HTR-8/SVneo (cell line): Measurements from ENCODE around the gene DEFB123.
"Not testable (repeated sequence)": the region's sequence is repeated elsewhere in the genome, so short reads cannot be mapped to it uniquely, and the experiment has no call there.

Experiments used
- DNase-seq: peaks from one replicate; pipeline ENCODE4 v3.0.0; 2011; ENCODE audit warnings: low spot score, mixed read lengths; ENCODE audit not compliant: insufficient read length
- FAIRE-seq: peaks from 2 replicates; lab custom pipeline; 2011; peaks lifted over from hg19 to GRCh38; lab: Jason Lieb, UNC

DEFB123 gene

DNA sequence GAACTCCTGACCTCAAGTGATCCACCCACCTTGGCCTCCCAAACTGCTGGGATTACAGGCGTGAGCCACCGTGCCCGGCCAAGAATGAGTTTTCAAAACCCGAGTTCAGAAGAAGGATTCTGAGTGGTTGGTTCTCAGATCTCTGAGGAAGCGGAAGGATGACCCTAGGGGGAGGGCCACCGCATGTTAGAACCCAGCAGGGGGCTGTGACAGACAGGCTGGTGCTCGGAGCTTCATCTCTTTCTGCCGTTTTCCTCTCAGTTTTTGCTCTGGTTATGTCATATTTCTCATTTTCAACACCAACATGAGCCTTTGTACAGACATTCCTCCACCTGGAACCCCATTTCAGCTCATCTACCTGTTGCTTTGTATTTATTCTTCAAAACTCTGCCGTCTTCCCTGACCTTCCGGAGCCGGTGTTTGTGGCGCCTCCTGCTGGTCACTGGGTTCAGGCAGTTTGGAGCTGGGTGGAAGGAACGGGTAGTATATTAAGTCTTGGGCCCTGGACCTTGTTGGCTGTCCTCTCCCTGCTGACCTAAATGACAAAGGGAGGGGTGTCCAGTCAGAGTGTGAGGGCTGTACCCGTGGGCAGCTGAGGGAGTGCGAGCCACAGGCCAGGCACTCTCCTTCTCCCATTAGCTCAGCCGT is at the start of gene DEFB123:
Gene DEFB123, plus strand, starts transcription at position 621 of the 648 bp plus-strand sequence. CDS start 67 bp downstream, outside the sequence.
- no peak for DNase-seq
- peak; percentile 26 for FAIRE-seq

- DNase-seq (no peak), FAIRE-seq (no peak)
Measured at GRCh38 chr20:31392836-31393235, 47.6 kb upstream of the DEFB123 start.

DNA sequence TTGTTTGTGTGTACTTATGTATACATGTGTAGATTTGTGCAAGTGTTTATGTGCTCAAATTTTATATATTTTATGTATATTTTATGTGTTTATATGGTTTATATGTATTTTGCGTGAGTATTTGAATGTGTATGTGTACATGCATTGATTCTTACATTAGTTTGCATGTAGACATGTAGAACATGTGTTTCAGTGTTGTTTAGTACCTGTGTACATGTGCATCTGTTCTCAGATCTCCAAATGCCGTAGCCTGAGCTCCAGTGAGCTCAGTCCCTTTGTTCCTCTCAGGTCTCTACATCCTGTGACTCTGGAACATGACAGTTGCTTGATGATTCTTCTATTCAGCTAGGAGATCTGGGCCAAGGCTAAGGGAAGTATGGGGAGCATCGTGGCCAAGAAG is 45.5 kb upstream of the DEFB123 start:
- FAIRE-seq: no peak

GRCh38 chr20:31403886-31404285 is 36.5 kb upstream of the DEFB123 start:
- DNase-seq (no peak), FAIRE-seq (no peak)

More for the DNA sequence above, 45.5 kb upstream of the DEFB123 start:
- DNase-seq: no peak

DNA sequence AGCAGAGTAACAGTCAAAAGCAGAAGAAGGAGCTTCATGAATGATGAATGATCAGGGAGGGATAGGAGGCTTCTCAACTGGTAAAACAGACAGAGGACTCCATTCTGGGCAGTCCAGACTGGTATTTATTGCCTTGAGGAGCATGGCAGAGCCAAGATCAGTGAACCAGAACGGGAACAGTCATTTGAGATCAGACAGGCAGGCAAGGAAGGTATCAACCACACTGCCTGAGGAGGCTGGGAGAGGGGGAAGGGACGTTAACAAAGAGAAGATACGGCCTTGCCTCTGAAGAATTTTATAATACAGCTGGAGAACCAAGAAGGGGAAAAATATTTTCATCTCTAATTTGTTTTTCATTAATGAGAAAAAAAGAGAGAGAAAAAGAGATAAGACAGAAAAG is 34.3 kb upstream of the DEFB123 start, which contains the start of gene DEFB121:
Gene DEFB121, minus strand, starts transcription at position 101 of the 400 bp plus-strand sequence. Its CDS starts 63 bp downstream, at position 38.
- no peak for DNase-seq
- FAIRE-seq: no peak

- DNase-seq: no peak
- FAIRE-seq: no peak
Measured at GRCh38 chr20:31410011-31410410, 30.4 kb upstream of the DEFB123 start.

DNA sequence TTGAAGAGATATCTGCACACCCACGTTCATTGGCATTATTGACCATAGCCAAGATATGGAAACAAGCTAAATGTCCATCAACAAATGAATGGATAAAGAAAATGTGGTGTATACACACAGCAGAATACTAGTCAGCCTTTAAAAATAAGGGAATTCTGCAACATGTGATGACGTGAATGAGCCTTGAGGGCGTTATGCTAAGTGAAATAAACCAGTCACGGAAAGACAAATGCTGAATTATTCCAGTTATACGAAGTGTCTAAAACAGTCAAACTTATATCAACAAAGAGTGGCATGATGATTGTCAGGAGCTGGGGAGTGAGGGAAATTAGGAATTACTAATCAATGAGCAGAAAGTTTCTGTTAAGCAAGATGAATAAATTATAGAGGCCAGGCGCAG is 26.1 kb upstream of the DEFB123 start:
- DNase-seq (no peak), FAIRE-seq (no peak)

GRCh38 chr20:31415653-31416052 is 24.8 kb upstream of the DEFB123 start:
- DNase-seq: no peak
- no peak for FAIRE-seq

DNA sequence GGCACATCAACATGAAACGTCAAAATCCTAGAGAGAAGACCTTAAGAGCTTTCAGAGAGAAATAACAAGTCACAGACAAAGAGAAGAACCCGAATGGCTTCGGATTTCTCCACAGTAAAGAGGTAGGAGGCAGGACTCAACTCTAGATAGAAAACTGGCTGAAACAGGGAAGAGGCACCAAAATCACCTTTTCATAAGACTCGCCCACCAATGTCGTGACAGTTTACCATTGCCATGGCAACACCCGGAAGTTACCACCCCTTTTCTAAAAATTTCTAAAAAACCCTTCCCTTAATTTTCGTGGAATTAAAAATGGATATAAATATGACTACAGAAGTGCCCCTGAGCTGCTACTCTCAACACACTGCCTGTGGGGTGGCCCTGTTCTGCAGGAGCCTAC is 22.1 kb upstream of the DEFB123 start:
- no peak for DNase-seq

DNA sequence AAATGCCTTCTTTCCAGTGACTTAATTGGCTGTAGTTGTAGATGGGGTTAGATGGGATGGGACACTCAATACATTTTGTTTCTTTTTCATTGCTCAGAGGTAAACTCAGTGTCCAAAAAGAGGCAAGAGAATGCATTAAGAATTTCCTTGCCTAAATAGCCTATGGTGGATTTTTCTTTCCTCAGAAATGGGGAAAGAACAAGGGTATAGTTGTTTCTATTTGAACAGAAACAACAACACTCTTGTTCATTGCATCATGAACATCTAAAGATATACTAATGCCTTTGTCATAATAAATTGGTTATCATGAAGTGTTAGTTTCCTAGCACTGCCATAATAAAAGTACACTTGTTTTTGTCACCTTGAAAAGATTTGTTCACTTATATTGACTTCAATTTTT is 14.6 kb upstream of the DEFB123 start:
- FAIRE-seq (no peak), DNase-seq (no peak)

More for the DNA sequence above, 22.1 kb upstream of the DEFB123 start:
- no peak for FAIRE-seq

- not testable (repeated sequence) for DNase-seq, FAIRE-seq
Measured at GRCh38 chr20:31426891-31427551, 13.4 kb upstream of the DEFB123 start.

GRCh38 chr20:31427576-31427975 is 12.9 kb upstream of the DEFB123 start:
- DNase-seq, FAIRE-seq: not testable (repeated sequence)

- no peak for DNase-seq
- FAIRE-seq: no peak
Measured at GRCh38 chr20:31430568-31431115, 9.8 kb upstream of the DEFB123 start.

- FAIRE-seq (no peak), DNase-seq (no peak)
Measured at GRCh38 chr20:31446084-31446819, 5.8 kb downstream of the DEFB123 start.

DNA sequence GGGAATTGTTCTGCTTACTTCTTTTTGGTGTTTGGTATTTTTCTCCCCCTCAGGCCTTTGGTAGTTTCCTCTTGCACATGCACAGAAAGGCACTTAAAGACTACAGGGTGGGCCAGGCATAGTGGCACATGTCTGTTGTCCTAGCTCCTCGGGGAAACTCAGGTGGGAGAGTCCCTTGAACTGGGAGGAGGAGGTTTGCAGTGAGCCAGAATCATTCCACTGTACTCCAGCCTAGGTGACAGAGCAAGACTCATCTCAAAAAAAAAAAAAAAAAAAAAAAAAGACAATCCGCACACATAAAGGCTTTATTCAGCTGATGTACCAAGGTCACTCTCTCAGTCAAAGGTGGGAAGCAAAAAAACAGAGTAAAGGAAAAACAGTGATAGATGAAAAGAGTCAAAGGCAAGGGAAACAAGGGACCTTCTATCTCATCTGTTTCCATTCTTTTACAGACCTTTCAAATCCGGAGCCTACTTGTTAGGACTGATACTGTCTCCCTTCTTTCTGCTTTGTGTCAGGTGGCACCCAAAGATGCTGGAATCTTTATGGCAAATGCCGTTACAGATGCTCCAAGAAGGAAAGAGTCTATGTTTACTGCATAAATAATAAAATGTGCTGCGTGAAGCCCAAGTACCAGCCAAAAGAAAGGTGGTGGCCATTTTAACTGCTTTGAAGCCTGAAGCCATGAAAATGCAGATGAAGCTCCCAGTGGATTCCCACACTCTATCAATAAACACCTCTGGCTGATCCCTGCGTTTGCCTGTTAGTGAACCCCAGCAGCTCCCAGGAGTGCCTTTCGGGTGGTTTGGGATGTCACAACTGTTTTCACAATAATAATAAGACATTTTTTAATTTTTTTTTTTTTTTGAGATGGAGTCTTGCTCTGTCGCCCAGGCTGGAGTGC is 9.3 kb downstream of the DEFB123 start:
- no peak for FAIRE-seq
- DNase-seq: no peak

- no peak for FAIRE-seq
- DNase-seq: no peak
Measured at GRCh38 chr20:31452575-31452974, 12.1 kb downstream of the DEFB123 start.

- no peak for DNase-seq
- FAIRE-seq: no peak
Measured at GRCh38 chr20:31454361-31454760, 13.9 kb downstream of the DEFB123 start.

GRCh38 chr20:31470946-31471345 is 30.5 kb downstream of the DEFB123 start:
- not testable (repeated sequence) for FAIRE-seq, DNase-seq
